Testis (tissue), 2 donors: ENCODE results near the gene NAV3.

Source experiments
- CTCF ChIP-seq, 3 experiments: fragments of 450-650 bp in 2 of 3; fragments of 200-600 bp in 1 of 3; sonication (generic) in 1 of 3; IDR thresholded peaks; one replicate each; pipeline ENCODE4 v1.5.1; 2016 to 2019; ENCODE audit warnings: antibody characterized with exemption in 3 of 3, mild to moderate bottlenecking in 2 of 3, moderate library complexity in 1 of 3
- POLR2A ChIP-seq: fragments of 450-650 bp; IDR thresholded peaks from one replicate; pipeline ENCODE4 v1.6.1; 2017; ENCODE audit warnings: antibody characterized with exemption, mild to moderate bottlenecking, moderate library complexity

DNA sequence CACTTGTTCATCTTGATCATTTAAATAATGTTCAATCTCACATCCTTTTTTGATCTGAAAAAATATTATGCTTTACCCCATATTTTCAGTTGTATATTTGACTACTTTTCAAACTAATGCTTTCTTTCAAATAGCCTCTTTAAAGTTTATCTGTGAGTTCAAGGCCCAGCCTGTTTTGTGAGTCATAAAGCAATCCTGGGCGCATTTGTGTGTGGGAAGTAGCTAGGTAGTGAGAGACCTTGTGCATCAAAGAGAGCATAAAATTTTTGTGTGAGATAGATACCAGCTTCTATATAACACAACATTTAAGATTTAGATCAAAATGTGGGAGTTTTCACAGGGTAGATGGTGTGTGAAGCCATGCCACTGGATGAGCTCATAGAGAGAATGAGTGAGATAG lies 405.6 kb downstream of the NAV3 start:
- no peak for TF ChIP-seq CTCF (IDR thresholded peaks at IDR 0.05)
- TF ChIP-seq POLR2A, result no peak
